Right atrium auricular region (tissue), 2 donors: Measurements from ENCODE around the gene SEC14L6. TPM values are rescaled to one million over a fixed set of nuclear protein-coding genes. Genes with fewer than 3 reads are reported as not detected.

Experiments used
- DNase-seq: peaks from one replicate; pipeline ENCODE4 v3.0.0-alpha.2; 2019; ENCODE audit warnings: low spot score
- H3K27ac ChIP-seq, 2 donors: fragments of 200-600 bp; sonication (generic); 1 replicate in 1 of 2; 2 replicates in 1 of 2; pipeline ENCODE4 v1.5.1; 2016 to 2019
- H3K27me3 ChIP-seq, 2 donors: fragments of 200-600 bp; sonication (generic); one replicate each; pipeline versions ENCODE4 v1.5.1 to v1.6.0; 2017 to 2019
- H3K36me3 ChIP-seq: fragments of 200-600 bp; sonication (generic); one replicate; pipeline ENCODE4 v1.5.1; 2016
- H3K4me1 ChIP-seq, 2 donors: fragments of 200-600 bp; sonication (generic); one replicate each; pipeline versions ENCODE4 v1.5.1 to v1.6.0; 2017 to 2019
- H3K4me3 ChIP-seq, 2 donors: fragments of 200-600 bp; sonication (generic); 1 replicate in 1 of 2; 2 replicates in 1 of 2; pipeline ENCODE4 v1.5.1; 2017 to 2019; ENCODE audit warnings: mild to moderate bottlenecking in 1 of 2, moderate library complexity in 1 of 2
- H3K9me3 ChIP-seq, 2 donors: fragments of 200-600 bp; sonication (generic); one replicate each; pipeline ENCODE4 v1.5.1; 2019
- CTCF ChIP-seq, 2 donors: fragments of 200-600 bp; sonication (generic); IDR thresholded peaks; one replicate each; pipeline ENCODE4 v1.5.1; 2019; ENCODE audit warnings: antibody characterized with exemption in 2 of 2
- total RNA-seq, 2 donors: library from RNA; depleted of rRNA; stranded (reverse); fragments of >200 nt; gene quantifications; one replicate each; pipeline ENCODE4 v1.1.0, GENCODE V29; 2016

The SEC14L6 gene
- total RNA-seq, 2 donors from 2014 or later: 0.11 to 1.1 TPM

- no peak for DNase-seq
- no peak overlapping the region for H3K27ac ChIP-seq
- H3K9me3 ChIP-seq: no peaks in the 10 kb centered on the region
- no peak for TF ChIP-seq CTCF (IDR thresholded peaks at IDR 0.05)
- H3K36me3 ChIP-seq: no peaks in the 10 kb centered on the region
- H3K4me1 ChIP-seq: no peaks in the 10 kb centered on the region
- H3K4me3 ChIP-seq: no peak overlapping the region
- no peaks in the 10 kb centered on the region for H3K27me3 ChIP-seq
Observed at GRCh38 chr22:30472994-30473720, 73.4 kb downstream of the SEC14L6 start.

Other genes starting within 250 kb of the SEC14L6 start
- gene TBC1D10A, start 219.8 kb downstream of the SEC14L6 start, total RNA-seq: 1 to 10 TPM; 5.9 to 9.3 TPM
- gene SF3A1, start 189.8 kb downstream of the SEC14L6 start, total RNA-seq: 10 to 100 TPM; 52.3 to 81.1 TPM
- under 1 TPM; 0.26 to 0.55 TPM for gene CCDC157, start 189.7 kb downstream of the SEC14L6 start, total RNA-seq
- gene RNF215, start 159.3 kb downstream of the SEC14L6 start, total RNA-seq: 1 to 10 TPM; 5.6 to 7.5 TPM
- gene SEC14L2, start 149.7 kb downstream of the SEC14L6 start, total RNA-seq: 1 to 10 TPM in 1 of 2 donors, under 1 TPM in 1; 0.89 to 2.8 TPM
- 10 to 100 TPM; 18.4 to 38.8 TPM for gene MTFP1, start 121.0 kb downstream of the SEC14L6 start, total RNA-seq
- gene SEC14L3, start 74.7 kb downstream of the SEC14L6 start, total RNA-seq: not detected
- gene SEC14L4, start 41.0 kb downstream of the SEC14L6 start, total RNA-seq: not detected
- gene GAL3ST1, start 27.9 kb upstream of the SEC14L6 start, total RNA-seq: 1 to 10 TPM in 1 of 2 donors, under 1 TPM in 1; 0.33 to 1.7 TPM
- gene PES1, start 45.2 kb upstream of the SEC14L6 start, total RNA-seq: 10 to 100 TPM; 13.2 to 33.5 TPM
- gene TCN2, start 60.4 kb upstream of the SEC14L6 start, total RNA-seq: 10 to 100 TPM; 28.7 to 38.2 TPM
- gene SLC35E4, start 89.0 kb upstream of the SEC14L6 start, total RNA-seq: 1 to 10 TPM; 4.0 to 9.1 TPM
- gene DUSP18, start 121.1 kb upstream of the SEC14L6 start, total RNA-seq: 1 to 10 TPM; 1.8 to 4.9 TPM
- 10 to 100 TPM in 1 of 2 donors, 1 to 10 TPM in 1; 4.0 to 16.8 TPM for gene OSBP2, start 148.1 kb upstream of the SEC14L6 start, total RNA-seq